Prostate gland (tissue), 2 donors: ENCODE results near the gene MTA3. TPM values are rescaled to one million over a fixed set of nuclear protein-coding genes. Genes with fewer than 3 reads are reported as not detected.

Experiments used
- DNase-seq: peaks from one replicate; pipeline ENCODE4 v3.0.0-alpha.2; 2019; ENCODE audit warnings: low spot score
- H3K27ac ChIP-seq, 2 donors: fragments of 200-600 bp; sonication (generic); 2 replicates each; pipeline ENCODE4 v1.5.1; 2017 to 2019
- H3K27me3 ChIP-seq: fragments of 200-600 bp; sonication (generic); replicated peaks from 2 replicates; pipeline ENCODE4 v1.5.1; 2019; ENCODE audit not compliant: insufficient read depth
- H3K36me3 ChIP-seq, 2 donors: fragments of 200-600 bp; sonication (generic); 1 replicate in 1 of 2; 2 replicates in 1 of 2; pipeline versions ENCODE4 v1.5.1 to v1.8.1; 2017 to 2019
- H3K4me1 ChIP-seq: fragments of 200-600 bp; sonication (generic); replicated peaks from 2 replicates; pipeline ENCODE4 v1.5.1; 2019
- H3K4me3 ChIP-seq, 2 donors: fragments of 200-600 bp; sonication (generic); 2 replicates each; pipeline ENCODE4 v1.5.1; 2017 to 2019
- H3K9me3 ChIP-seq: fragments of 200-600 bp; sonication (generic); 2 replicates; pipeline ENCODE4 v1.5.1; 2017
- CTCF ChIP-seq, 4 experiments: fragments of 200-600 bp in 2 of 4; fragments of 450-650 bp in 2 of 4; sonication (generic) in 2 of 4; IDR thresholded peaks; 1 replicate in 3 of 4; 2 replicates in 1 of 4; pipeline ENCODE4 v1.5.1; 2016 to 2019; ENCODE audit warnings: antibody characterized with exemption in 4 of 4, mild to moderate bottlenecking in 2 of 4, moderate library complexity in 2 of 4
- POLR2A ChIP-seq: fragments of 450-650 bp; IDR thresholded peaks from one replicate; pipeline ENCODE4 v1.6.1; 2016; ENCODE audit warnings: antibody characterized with exemption, mild to moderate bottlenecking
- POLR2AphosphoS5 ChIP-seq: sonication (generic); formaldehyde crosslinking; IDR thresholded peaks from one replicate; pipeline ENCODE4 v1.6.1; 2017; ENCODE audit warnings: antibody characterized with exemption
- WGBS: methylation state at CpG from one replicate; pipeline ENCODE4 v1.1.5; 2018; 5-methylcytosine and 5-hydroxymethylcytosine counted together
- intact Hi-C: fragments of 100-400 bp; cut with DNase I; formaldehyde crosslinking; loops from one replicate; pipeline ENCODE4 v1.14.2; 2022
- total RNA-seq, 2 donors: library from RNA; depleted of rRNA; stranded (reverse); fragments of >200 nt; gene quantifications; one replicate each; pipeline ENCODE4 v1.1.0, GENCODE V29; 2016

The MTA3 gene
- total RNA-seq, 2 donors from 2014 or later = 23.6 to 53.4 TPM

GRCh38 chr2:42547446-42548295 lies 20.8 kb upstream of the MTA3 start:
- H3K4me3 ChIP-seq = no peak overlapping the region
- no peaks in the 10 kb centered on the region for H3K9me3 ChIP-seq
- TF ChIP-seq CTCF (IDR thresholded peaks at IDR 0.05) (no peak), POLR2AphosphoS5 (no peak), POLR2A (no peak)
- intact Hi-C loops = no loop called here
- H3K27ac ChIP-seq = no peak overlapping the region
- H3K27me3 ChIP-seq = no peaks in the 10 kb centered on the region
- WGBS = 92% methylated on average over 27 of the region's 27 CpGs
- H3K4me1 ChIP-seq = no peaks in the 10 kb centered on the region
- DNase-seq = no peak
- H3K36me3 ChIP-seq = no peaks in the 10 kb centered on the region

GRCh38 chr2:42550870-42551269 lies 17.6 kb upstream of the MTA3 start:
- no peak for DNase-seq
- WGBS = 95% methylated on average over 6 of the region's 6 CpGs

GRCh38 chr2:42554392-42554791 lies 14.0 kb upstream of the MTA3 start:
- Histone ChIP-seq H3K36me3 (no peaks in the 10 kb centered on the region), H3K4me3 (no peak overlapping the region), H3K9me3 (no peaks in the 10 kb centered on the region), H3K4me1 (no peaks in the 10 kb centered on the region), H3K27me3 (no peaks in the 10 kb centered on the region), H3K27ac (no peak overlapping the region)
- no peak for TF ChIP-seq POLR2A
- no peak for TF ChIP-seq CTCF (IDR thresholded peaks at IDR 0.05)
- TF ChIP-seq POLR2AphosphoS5 = no peak
- no peak for DNase-seq
- 60% methylated on average over 1 of the region's 1 CpG for WGBS
- intact Hi-C loops = no loop called here

More at GRCh38 chr2:42550870-42551269, 17.6 kb upstream of the MTA3 start:
- H3K4me3 ChIP-seq = no peak overlapping the region
- intact Hi-C loops = no loop called here
- H3K9me3 ChIP-seq = no peaks in the 10 kb centered on the region
- H3K27ac ChIP-seq = no peak overlapping the region
- H3K36me3 ChIP-seq = no peaks in the 10 kb centered on the region
- H3K4me1 ChIP-seq = no peaks in the 10 kb centered on the region
- TF ChIP-seq POLR2A (no peak), CTCF (IDR thresholded peaks at IDR 0.05) (no peak), POLR2AphosphoS5 (no peak)
- H3K27me3 ChIP-seq = no peaks in the 10 kb centered on the region

GRCh38 chr2:42556315-42556890 lies 12.0 kb upstream of the MTA3 start:
- Histone ChIP-seq H3K4me3 (no peak overlapping the region), H3K36me3 (no peaks in the 10 kb centered on the region), H3K27me3 (no peaks in the 10 kb centered on the region), H3K27ac (no peak overlapping the region), H3K4me1 (no peaks in the 10 kb centered on the region), H3K9me3 (no peaks in the 10 kb centered on the region)
- 75% methylated on average over 6 of the region's 6 CpGs for WGBS
- intact Hi-C loops = no loop called here
- DNase-seq = no peak
- TF ChIP-seq CTCF (IDR thresholded peaks at IDR 0.05) (no peak), POLR2A (no peak), POLR2AphosphoS5 (no peak)
